Measurements from ENCODE around the gene ATP1B2.

DNA sequence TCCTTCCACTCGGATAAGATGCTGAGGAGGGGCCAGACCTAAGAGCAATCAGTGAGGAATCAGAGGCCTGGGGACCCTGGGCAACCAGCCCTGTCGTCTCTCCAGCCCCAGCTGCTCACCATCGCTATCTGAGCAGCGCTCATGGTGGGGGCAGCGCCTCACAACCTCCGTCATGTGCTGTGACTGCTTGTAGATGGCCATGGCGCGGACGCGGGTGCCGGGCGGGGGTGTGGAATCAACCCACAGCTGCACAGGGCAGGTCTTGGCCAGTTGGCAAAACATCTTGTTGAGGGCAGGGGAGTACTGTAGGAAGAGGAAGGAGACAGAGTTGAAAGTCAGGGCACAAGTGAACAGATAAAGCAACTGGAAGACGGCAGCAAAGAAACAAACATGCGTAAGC, 24.2 kb downstream of the ATP1B2 start:
- no peak for TF ChIP-seq EZH2 (IDR thresholded peaks at IDR 0.05; ENCODE audit: insufficient read depth, poor library complexity, severe bottlenecking)
- no peak for TF ChIP-seq EZH2phosphoT487 (IDR thresholded peaks at IDR 0.05; ENCODE audit: insufficient read depth, low read depth)

Data from GM23248 (cell line).